ENCODE data around the gene THBD. TPM values are rescaled to one million over a fixed set of nuclear protein-coding genes. Genes with fewer than 3 reads are reported as not detected.

The THBD gene
- total RNA-seq, 1 donor from 2014 or later = 5.8 TPM

DNA sequence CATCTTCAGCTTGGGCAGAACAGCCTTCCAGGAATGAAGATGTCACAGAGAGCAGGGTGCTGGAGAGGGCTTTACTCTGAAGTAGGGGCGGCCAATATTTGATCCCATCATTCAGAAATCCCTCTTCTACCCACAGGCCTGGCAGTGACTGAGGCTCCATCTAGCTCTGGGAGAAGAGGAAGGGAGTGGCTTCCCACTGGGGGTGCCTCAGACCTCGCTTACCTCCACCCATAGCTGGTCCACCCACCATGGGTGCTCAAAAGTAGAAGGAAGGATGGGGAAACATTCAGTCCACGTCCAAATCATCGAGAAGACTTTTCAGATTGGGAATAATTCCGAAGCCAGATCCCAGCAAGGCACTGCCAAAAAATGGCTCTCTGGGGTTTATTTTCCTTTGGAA lies 11.8 kb upstream of the THBD start:
- no peak overlapping the region for H3K4me3 Mint-ChIP-seq
- no peaks in the 10 kb centered on the region for H3K36me3 Mint-ChIP-seq
- H3K4me1 Mint-ChIP-seq (ENCODE audit: unreplicated experiment) = peaks cover 19% of the 10 kb centered on the region
- TF ChIP-seq, protein P1, sequence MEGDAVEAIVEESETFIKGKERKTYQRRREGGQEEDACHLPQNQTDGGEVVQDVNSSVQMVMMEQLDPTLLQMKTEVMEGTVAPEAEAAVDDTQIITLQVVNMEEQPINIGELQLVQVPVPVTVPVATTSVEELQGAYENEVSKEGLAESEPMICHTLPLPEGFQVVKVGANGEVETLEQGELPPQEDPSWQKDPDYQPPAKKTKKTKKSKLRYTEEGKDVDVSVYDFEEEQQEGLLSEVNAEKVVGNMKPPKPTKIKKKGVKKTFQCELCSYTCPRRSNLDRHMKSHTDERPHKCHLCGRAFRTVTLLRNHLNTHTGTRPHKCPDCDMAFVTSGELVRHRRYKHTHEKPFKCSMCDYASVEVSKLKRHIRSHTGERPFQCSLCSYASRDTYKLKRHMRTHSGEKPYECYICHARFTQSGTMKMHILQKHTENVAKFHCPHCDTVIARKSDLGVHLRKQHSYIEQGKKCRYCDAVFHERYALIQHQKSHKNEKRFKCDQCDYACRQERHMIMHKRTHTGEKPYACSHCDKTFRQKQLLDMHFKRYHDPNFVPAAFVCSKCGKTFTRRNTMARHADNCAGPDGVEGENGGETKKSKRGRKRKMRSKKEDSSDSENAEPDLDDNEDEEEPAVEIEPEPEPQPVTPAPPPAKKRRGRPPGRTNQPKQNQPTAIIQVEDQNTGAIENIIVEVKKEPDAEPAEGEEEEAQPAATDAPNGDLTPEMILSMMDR (conservative IDR thresholded peaks at IDR 0.05) = no peak
- no peak for DNase-seq (ENCODE audit: extremely low spot score, unreplicated experiment)
- peaks cover 3% of the 10 kb centered on the region for H3K9me3 Mint-ChIP-seq
- H3K27me3 Mint-ChIP-seq = peaks cover 4% of the 10 kb centered on the region
- no peak overlapping the region for H3K27ac Mint-ChIP-seq

DNA sequence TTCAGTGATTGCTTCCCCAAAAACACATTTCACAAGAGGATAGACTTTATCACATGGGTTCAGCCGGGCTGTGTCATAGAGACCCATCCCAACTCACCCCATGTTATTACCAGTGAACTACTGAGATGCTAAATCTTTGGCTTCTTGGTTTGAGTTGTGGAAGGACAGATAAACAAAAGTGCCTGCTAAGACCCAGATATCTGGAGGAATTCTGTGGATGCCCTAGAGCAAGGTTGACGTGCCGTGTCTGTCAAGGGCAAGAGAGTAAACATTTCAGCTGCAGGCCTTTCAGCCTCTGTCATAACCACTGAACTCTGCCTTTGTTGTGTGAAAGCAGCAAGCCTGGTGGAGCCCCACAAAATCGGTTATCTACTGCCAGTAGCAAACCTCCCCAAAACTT lies 11.2 kb upstream of the THBD start:
- H3K4me1 Mint-ChIP-seq (ENCODE audit: unreplicated experiment) = peaks cover 19% of the 10 kb centered on the region
- TF ChIP-seq, protein P1 (conservative IDR thresholded peaks at IDR 0.05) = no peak
- no peak for DNase-seq (ENCODE audit: extremely low spot score, unreplicated experiment)
- no peak overlapping the region for H3K4me3 Mint-ChIP-seq
- H3K27me3 Mint-ChIP-seq = peaks cover 4% of the 10 kb centered on the region
- no peaks in the 10 kb centered on the region for H3K36me3 Mint-ChIP-seq
- H3K27ac Mint-ChIP-seq = no peak overlapping the region
- H3K9me3 Mint-ChIP-seq = peaks cover 3% of the 10 kb centered on the region

DNA sequence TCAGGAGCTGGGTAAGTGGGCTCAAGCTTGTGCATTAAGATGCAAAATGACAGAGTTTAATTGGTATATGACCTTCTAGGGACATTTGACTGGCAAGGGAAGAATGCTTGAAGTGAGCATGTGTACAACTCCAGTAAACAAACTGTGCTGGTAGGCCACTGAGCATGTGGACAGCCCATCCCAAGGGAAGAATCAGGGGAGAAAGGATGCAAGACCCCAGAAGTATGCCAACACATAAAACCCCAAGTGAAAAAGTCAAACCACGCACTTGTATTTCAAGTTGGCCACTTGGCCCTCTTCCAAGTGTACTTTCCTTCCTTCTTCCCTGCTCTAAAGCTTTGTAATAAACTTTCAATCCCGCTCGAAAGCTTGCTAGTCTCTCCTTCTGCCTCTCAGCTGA lies 10.4 kb upstream of the THBD start:
- TF ChIP-seq, protein P1 (conservative IDR thresholded peaks at IDR 0.05) = no peak

DNA sequence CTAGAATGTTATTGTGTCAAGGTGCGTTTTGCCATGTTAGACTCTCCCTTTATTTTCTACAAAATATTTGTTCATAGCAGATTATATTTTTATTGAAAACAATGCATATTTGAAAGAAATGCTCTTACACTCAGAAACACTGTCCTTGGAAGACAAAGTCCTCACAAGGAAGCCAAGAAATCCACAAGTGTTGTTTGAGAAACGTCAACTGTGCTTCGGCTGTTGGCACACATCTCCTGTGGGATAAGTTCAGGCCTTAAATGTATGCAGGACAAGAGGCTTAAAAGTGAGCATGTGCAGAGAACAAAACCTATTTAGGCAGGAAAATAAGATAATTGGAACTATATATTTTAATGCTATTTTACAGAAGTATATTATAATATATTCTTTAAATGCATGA lies 9.5 kb upstream of the THBD start:
- H3K27ac Mint-ChIP-seq = no peak overlapping the region
- TF ChIP-seq, protein P1 (conservative IDR thresholded peaks at IDR 0.05) = no peak
- DNase-seq (ENCODE audit: extremely low spot score, unreplicated experiment) = no peak
- peaks cover 14% of the 10 kb centered on the region for H3K27me3 Mint-ChIP-seq
- H3K4me3 Mint-ChIP-seq = no peak overlapping the region
- peaks cover 3% of the 10 kb centered on the region for H3K9me3 Mint-ChIP-seq
- H3K4me1 Mint-ChIP-seq (ENCODE audit: unreplicated experiment) = peaks cover 12% of the 10 kb centered on the region
- H3K36me3 Mint-ChIP-seq = no peaks in the 10 kb centered on the region

More for the DNA sequence above, 10.4 kb upstream of the THBD start:
- peaks cover 9% of the 10 kb centered on the region for H3K27me3 Mint-ChIP-seq
- no peak overlapping the region for H3K27ac Mint-ChIP-seq
- H3K4me1 Mint-ChIP-seq (ENCODE audit: unreplicated experiment) = peaks cover 13% of the 10 kb centered on the region
- peaks cover 3% of the 10 kb centered on the region for H3K9me3 Mint-ChIP-seq
- no peaks in the 10 kb centered on the region for H3K36me3 Mint-ChIP-seq
- H3K4me3 Mint-ChIP-seq = no peak overlapping the region
- no peak for DNase-seq (ENCODE audit: extremely low spot score, unreplicated experiment)

DNA sequence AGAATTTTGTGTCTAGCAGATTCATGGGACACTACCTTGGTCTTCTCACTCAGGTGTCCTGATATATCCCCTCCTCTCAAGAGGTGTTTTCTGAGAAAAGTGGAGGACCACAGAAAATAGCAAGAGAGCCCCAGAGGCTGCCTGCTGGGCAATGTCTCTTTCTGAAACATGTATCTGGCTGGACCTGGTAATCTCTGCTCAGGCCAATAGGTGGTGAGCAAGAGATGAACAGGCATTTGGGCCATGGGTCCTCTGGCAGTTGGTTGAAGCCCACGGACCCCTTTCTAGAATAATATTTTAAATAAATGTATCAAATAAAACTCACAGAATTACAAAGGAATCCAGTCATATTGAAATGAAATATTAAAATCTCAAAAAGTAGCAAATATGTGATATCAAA lies 8.8 kb upstream of the THBD start:
- Mint-ChIP-seq H3K36me3 (no peaks in the 10 kb centered on the region), H3K27me3 (peaks cover 22% of the 10 kb centered on the region), H3K4me3 (no peak overlapping the region), H3K4me1 (ENCODE audit: unreplicated experiment) (peaks cover 12% of the 10 kb centered on the region), H3K9me3 (peaks cover 3% of the 10 kb centered on the region), H3K27ac (no peak overlapping the region)
- no peak for DNase-seq (ENCODE audit: extremely low spot score, unreplicated experiment)
- TF ChIP-seq, protein P1 (conservative IDR thresholded peaks at IDR 0.05) = no peak

DNA sequence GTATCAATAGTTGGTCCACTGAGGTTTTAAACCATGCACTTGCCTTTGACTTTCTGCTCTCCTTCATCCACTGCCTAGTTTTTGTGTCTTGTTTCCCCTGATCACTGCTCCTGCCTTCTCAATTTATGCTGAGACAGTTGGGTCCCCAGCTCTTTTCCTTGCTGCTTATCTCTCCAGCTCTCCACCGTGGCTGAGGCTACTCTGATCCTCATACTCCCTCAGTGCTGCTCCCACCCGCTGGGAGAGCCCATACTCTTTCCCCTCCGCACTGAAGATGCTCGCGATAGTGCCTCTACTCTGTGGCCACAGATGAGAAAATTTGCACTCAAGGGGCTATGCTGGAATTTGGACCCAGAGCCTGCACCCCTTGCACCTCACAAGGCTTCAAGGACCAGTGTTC lies 3.4 kb upstream of the THBD start:
- Mint-ChIP-seq H3K9me3 (peaks cover 3% of the 10 kb centered on the region), H3K4me3 (no peak overlapping the region), H3K4me1 (ENCODE audit: unreplicated experiment) (peaks cover 9% of the 10 kb centered on the region), H3K36me3 (no peaks in the 10 kb centered on the region), H3K27ac (no peak overlapping the region), H3K27me3 (peaks cover 60% of the 10 kb centered on the region)
- TF ChIP-seq, protein P1 (conservative IDR thresholded peaks at IDR 0.05) = no peak
- no peak for DNase-seq (ENCODE audit: extremely low spot score, unreplicated experiment)

Measured in type B pancreatic cell (in vitro differentiated cells).